Occipital lobe (tissue), 2 donors: ENCODE measurements around the gene HMGB4. TPM values are rescaled to one million over a fixed set of nuclear protein-coding genes. Genes with fewer than 3 reads are reported as not detected.

ENCODE experiments used
- DNase-seq: peaks from one replicate; lab custom pipeline; 2025; lab: John Stamatoyannopoulos, UW
- total RNA-seq: library from RNA; depleted of rRNA; stranded (reverse); fragments of >200 nt; gene quantifications from one replicate; pipeline ENCODE4 v1.2.3, GENCODE V29; 2014

HMGB4 gene, protein sequence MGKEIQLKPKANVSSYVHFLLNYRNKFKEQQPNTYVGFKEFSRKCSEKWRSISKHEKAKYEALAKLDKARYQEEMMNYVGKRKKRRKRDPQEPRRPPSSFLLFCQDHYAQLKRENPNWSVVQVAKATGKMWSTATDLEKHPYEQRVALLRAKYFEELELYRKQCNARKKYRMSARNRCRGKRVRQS
- total RNA-seq: not detected

DNA sequence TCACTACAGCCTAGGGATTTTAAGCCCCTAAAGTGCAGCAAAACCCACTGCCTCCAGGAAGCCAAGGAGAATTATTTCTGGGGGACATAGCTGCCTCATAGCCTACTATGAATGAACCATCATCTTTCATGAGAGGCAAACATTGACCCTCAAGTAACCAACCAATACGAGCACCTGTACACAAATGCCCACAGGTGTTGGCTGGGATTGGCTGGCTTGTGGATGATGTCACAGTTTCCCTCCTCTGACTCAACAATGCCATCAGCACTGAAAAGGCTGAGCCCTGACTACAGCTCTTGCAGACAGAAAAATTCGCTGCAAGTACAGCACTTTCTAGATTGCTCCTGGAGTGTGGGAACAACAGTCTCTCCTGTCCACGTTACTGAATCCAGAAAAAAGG, at the start of gene HMGB4:
Gene HMGB4 (plus strand): TSS at position 301 of the 400 bp plus-strand sequence. CDS start 113 bp downstream, outside the sequence.
- DNase-seq: no peak

DNA sequence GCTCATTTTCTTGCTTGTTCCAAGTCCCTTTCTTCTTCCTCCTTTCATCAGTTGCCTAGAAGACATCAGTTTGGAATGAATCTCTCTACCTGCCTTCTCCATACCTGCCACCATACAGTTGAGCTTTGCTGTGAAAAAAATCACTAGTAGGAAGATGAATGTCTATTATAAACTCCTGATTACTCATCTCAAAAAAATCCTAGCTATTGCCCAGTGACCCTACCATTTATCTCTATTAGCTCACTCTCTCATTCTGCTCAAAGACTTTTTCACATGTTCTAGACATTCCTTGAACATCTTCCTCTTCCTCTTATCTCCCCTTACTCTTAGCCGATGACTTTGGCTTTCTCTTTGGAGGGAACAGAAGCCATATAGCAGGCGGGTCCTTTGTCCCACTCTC, 49.7 kb upstream of the HMGB4 start:
- DNase-seq: no peak

DNA sequence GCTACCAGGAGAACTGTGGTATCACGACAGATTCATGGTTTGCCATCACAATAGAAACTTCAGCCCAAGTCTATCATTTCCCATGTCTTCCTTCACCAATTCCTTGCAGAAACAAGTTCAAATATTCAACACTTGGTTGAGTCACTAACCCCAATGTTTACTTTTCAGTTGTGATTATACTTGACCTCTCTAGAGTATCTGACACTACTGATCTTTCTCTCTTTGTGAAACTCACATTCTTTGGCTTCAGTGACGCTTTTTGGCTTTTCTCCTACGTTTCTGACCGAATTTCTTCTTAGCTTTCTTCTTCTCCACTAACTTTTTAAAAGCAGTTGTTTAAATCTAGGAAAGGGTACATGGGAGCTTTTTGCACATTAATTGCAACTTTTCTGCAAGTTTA, 48.8 kb upstream of the HMGB4 start:
- DNase-seq: no peak

DNA sequence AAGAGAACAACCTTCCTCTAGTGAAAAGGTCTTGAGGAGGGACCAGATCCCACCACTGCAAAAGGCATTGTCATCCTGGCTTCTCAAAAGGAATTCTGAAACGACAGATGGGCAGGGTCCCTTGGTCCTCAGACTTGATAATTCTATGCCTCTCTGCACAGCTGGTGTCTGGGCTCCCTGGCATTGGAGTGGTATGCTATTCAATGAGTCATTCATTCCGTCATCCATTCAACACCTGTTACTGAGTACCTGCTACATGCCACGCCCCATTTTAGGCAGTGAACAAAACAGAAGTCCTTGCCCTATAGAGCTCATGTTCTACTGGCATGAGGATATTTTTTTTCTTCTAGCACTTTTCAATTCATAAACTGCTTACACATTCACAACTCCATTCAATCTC, 45.8 kb upstream of the HMGB4 start:
- DNase-seq: no peak

DNA sequence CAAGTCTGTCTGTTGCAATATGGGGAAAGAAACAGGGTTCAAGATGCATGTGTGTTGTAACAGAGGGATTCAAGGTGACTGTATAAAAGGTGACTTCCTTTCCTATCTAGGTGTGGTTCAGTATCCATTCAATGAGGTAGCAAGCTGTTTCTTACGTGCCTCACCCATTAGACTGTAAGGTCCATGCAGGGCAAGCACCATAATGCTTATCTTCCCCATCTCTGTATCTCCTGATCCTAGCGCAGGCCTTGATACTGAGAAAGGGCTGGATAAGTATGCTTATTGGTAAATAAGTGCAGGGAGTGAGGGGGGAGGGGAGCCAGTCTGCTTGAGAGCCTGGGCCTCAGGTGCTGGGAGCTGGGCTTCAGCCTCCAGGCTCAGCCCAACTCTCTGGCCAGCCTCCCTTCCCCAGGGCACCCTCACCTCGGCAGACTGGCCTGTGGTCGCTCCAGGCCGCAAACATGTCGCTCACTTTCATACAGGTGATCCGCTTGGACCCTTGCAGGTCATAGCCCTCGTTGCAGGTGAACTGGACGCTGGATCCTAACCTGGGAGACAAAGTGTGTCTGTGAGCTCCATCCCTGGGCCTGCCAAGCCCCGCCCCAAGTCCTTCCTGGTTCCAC, 44.5 kb upstream of the HMGB4 start:
- no peak for DNase-seq

DNA sequence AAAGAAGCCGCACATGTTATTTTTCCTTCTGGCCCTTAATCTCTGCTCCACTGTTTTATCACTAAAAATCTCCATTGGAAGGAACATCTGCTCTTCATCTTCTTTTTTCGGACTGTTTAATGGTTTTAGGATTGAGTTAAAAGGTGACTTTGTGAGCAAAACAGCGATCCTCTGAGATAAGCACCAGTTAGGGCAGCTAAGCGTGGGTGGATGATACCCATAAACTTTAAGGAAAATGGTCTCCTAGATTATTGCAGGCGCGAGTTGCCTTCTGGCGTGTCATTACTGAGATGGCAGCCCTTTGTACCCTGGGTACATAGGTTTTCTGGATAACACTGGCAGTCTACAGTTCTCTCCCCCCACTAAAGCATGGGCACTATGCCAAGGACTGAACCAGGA, 44.0 kb upstream of the HMGB4 start:
- DNase-seq: no peak

DNA sequence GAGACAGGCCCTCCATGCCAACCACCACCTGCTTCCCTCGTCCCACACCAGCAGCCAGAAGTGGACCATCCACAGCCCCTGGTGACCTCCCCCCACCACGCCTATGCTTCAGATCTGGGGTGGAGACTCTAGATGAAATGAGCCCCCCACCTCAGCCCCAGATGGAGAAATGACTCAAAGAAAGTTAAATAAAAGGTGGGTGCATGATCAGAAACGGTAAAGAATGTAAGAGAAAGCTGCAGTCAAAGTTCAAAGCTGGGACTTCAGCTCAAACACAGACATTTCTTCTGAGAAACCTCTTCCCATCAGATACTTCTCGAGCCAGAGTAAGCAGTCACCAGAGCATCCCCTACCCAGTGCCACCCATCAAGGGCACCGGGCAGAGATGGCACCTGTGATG, 43.1 kb upstream of the HMGB4 start:
- no peak for DNase-seq

DNA sequence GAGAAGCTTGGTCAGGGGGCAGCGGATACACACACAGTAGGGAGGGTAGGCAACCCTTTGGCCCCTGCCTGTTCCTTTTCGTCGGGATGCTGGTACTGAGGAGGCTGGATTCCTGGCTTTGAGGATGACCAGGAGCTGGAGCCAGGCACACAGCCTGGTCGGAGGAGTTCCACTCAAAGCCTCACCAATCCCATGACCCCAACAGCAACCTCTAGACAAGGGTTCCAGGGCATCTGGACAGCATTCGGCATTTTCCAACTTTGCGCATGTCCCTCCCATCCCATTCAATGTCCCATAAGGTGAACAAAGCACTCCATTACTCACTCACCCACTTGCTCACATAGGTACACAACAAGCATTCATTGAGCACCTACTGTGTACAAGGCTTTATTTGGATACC, 42.6 kb upstream of the HMGB4 start:
- no peak for DNase-seq

DNA sequence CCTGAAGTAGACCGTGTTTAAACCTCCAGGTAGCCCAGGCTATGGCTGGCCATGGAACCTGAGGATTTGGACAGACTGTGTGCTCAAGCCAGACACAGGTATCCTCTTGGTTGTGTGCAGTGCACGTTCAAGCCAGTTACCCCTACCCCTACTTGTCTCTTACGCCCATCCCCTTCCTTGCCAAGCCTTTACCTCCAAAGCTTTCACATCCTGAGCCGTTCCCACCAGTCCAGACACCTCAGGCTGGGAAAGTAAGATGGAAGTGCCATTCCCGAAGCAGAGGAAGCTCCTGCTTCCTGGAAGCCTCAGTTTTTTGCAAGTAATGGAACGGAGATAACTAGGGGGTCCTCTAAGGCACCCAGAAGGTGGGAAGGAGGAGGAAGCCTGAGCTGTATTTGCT, 41.5 kb upstream of the HMGB4 start:
- DNase-seq: no peak

DNA sequence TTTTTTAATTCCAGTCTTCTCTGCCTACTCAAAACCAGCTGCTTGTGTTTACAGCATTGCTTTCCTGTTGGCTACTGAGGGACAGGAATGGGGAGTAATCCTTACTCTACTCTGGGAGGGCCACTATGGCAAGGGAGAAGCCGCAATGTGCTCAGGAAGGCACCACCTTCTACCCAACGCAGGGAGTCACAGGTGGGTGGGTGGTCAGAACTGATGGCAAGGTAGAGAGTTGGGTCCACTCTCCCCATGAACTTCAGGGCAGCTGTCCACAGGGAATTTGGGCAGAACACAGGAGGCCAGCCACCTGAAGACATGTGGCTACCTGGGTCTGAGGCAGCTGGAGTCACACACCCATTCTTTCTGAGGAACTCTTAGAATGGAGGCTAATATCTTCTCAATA, 40.5 kb upstream of the HMGB4 start:
- DNase-seq: no peak

DNA sequence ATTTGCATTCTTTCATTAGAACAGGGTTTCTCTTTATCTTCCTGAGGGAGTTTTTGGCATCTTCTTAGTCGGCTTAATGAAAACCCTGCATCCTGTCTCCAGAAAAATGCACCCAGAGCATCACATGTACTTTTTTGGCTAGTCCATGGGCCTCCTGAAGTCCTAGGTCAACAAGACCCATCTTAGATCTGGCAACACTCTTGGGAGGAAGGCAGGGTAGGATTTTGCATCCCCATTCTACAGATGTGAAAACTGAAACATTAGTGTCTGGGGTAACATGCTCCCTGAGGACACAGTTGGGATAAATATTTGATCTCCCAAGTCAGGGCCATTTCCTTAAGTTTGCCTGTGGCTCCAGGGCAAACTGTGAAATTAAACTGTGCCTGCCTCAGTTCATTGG, 40.0 kb upstream of the HMGB4 start:
- DNase-seq: no peak

DNA sequence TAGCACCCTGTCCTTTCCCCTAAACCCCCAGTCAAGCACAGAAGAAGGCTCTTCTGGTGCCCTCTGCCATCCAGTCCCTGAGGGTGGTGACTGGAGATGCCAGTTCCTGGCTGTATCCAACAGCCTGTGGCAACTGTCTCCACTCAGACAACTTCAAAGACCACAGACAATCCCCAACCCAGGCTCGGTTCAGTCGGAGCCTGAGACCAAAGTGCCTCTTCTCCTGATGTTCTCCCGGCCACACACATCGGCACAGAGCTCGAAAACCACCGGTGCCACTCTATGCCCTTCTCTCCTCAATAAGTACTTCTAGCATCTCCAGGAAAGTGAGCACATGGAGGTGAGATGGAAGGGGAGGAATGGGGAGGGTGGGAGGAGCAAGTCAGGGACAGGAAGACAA, 39.6 kb upstream of the HMGB4 start:
- no peak for DNase-seq

DNA sequence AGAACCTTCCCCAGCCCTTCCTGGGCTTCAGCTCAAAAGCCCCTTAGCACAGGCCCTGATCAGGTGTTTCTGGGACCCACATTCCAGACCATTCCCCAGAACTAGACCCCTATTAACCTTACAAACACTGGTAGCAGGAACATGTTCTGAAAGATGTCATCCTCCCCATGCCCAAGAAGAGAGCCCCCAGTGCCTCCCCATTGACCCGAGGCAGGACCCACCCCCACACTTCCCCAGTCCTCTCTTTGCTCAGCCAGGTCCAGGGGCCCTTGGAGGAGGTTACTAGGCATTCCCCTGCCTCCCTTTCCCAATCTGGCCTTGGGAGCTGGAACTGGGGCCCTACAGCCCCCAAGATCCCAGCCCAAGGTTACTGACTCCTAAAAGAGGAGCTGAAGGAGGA, 38.9 kb upstream of the HMGB4 start:
- no peak for DNase-seq

DNA sequence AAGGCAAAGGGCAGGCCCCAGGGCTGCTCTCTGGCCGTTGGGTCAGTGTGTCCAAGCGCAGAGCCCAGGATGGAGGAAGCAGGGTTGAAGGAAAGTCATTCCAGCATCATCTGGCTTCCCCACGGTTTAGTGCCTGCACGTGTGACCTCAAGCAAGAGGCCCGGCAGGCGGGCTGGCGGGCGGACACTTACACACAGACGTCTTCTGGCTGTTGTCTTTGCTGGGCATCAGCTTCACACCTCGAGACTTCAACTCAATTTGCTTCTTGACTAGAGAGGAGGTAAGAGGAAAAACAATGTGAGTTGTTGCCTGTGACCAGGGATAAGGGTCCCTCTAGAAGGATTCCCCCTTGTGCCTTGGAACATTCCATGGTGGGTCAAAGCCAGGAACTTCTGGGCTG, 38.4 kb upstream of the HMGB4 start:
- DNase-seq: no peak

DNA sequence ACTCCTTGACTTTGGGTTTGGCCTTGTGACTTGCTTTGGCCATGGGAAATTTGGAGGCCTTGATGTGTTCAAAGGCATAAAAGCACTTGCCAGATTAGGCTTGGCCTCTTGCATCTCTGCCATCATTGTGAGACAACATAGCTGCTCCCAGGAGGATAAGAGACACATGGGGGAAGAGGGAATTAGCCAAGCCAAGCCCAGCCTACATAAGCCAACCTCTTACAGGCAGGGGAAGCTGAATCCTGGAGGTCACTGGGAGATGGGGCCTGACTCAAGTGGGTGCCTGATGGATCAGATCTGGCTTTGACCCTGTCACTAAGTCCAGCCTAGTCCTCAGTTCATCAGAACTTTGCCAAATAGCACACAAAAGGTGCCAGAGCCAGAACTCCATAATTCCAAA, 37.6 kb upstream of the HMGB4 start:
- no peak for DNase-seq

DNA sequence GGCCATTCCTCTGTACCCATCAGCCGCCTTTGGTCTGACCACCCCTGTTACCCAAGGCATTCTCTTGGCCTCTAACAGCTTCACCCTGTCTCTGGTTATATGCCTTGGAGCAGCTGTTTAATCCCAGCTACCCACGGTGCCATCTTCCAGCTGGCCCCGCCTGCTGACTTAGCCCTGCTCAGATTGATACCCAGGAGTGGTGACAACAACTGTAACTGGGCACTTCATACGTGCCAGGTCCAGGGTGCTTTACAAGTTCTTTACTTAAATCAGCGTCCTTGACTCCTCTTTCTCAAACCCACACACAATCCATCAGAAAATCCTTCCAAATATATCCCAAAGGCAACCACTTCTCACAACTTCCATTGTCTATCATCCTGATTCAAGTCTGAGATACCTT, 37.2 kb upstream of the HMGB4 start:
- no peak for DNase-seq

DNA sequence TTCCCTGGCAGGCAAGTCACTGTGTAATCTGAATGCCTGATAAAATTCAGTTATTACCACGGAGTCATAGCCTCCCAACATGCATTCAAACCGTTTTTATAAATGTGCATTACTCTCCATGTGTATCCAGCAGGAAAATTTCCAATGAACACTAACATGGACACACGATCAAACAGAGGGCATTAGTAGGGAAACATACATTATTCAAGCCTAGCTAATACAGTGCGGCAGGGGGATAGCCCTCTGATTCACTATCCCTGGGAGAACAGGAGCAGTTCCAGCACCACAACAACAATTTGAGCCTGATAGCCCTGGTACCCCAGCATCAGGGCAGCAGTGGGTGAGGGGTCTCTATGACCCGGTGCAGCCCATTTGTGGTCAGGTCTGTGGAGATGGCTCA, 35.8 kb upstream of the HMGB4 start:
- no peak for DNase-seq

DNA sequence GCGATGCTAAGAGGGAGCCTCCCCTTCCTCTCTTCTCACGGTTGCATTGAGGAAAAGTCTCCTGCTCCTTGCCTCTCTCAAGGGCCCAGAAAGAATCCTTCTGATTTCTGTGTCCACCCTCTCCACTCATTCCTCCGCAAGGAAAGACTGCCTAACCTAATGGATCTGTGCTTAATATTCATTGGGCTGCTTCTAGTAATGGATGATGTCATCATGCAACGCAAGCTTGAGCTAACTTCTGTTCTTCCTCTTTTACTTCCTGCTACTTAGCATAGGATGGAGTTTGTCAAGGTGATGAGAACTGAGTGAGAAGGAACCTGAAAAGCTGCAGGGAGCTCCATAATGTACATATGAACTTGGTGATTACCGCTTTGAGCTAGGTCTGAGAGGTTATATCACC, 35.2 kb upstream of the HMGB4 start:
- DNase-seq: no peak

DNA sequence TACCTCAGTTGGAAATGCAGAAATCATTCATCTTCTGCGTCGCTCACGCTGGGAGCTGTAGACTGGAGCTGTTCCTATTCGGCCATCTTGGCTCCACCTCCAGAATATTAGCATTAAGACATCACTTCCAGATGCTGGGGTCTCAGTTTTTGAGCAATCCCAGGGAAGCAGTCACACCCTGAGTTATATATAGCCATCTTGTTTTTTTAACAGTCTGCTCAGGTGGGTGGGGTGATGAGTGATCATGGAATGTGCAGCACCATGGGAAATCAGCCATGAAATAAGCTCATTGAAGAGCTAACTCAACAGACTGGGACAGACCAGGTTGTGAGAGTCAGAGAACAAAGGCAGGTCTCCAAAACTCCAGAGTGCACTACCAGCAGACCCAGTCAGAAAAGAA, 27.0 kb upstream of the HMGB4 start:
- no peak for DNase-seq

DNA sequence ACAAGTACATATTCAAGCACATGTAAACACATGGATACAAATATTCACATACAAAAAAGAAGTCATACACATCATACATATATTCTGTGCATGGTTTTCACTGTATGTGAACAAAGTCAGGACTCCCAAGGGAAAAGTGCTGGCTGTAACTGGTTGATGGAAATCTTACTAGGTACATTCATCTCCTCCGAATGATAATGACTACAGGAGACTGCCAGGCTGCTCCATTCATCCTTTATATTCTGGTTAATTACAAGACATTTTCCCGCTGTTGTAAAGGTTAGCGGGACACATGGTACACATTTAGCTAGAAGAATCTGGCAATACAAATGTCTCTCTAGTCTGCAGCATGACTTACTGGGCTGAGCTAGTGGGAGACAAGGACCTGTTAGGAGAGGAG, 26.2 kb upstream of the HMGB4 start:
- DNase-seq: no peak

DNA sequence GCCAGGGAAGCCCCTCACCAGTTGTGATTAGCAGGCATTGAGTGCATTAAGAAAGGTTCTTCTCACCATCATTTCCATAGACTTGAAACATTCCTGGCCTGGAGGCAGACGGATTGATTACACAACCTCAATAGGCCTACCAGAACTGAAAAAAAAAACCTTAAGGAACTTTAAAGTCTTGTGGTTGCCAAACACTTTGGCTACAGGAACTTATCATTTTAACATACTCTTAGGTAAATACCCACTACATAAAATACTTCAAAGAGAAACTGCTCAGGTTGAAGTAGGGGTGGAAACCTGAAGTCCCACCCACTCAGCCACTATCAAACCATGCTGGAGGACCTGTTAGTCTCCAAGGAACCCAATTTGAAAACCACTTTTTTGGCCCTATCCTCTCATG, 22.4 kb upstream of the HMGB4 start:
- DNase-seq: no peak

DNA sequence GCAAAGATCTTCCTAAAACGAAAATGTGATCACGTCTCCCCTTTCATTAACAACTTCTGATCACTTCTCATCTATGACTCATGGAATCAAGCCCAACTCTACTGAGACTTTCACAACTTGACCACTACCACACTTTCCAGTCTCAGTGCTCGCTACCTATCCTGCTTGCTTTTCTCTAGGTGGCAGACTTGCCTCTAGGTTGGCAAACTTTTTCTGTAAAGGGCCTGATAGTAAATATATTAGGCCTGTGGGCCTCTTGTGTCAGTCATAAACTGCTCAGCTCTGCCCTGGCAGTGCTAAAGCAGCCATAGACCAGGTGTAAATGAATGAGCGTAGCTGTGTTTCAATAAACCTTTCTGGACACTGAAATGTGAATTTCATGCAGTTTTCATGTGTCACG, 21.5 kb upstream of the HMGB4 start:
- no peak for DNase-seq

DNA sequence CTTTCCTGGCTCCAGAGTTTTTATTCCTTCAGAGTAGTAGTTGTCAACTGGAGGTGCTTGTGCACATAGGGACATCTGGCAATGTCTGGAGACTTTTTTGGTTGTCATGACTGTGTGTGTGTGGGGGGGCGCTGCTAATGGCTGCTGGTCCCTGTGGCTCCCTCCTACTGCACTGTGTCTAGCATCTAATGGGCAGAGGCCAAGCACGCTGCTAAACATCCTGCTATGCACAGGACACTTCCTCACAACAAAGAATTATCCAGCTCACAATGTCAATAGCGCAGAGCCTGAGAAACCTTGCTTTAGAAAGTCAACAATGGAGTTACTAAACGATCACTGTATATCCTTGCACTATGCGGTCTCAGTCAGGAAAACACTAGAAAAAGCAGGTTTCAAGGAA, 19.7 kb upstream of the HMGB4 start:
- DNase-seq: no peak

DNA sequence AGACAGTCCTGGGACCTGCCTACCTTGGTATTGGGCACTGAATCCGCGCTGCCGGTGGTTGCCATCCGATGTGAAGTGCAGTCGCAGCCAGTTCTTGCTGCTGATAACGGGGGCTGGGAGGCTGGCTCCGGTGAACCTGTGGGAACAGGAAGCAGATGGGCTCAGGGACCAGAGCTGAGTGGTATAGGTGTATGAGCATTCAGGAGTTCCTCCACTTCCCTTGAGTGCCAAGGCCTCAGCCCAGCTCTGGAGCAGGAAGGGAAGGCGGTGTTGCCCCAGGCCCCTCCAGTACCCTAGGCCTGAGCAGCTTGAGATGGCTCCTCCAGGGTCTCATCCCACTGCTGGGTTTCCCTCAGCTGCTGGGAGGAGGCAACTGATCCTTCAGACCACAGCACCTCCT, 17.0 kb upstream of the HMGB4 start:
- no peak for DNase-seq
